Measurements from ENCODE around the gene GDPD3.

GDPD3 gene

GRCh38 chr16:30088237-30088831 is 25.0 kb downstream of the GDPD3 start:
- TF ChIP-seq CTCF (IDR thresholded peaks at IDR 0.05; ENCODE audit: insufficient read depth, low read depth, low read length, missing control alignments): no peak
- no peak for DNase-seq (ENCODE audit: low read depth)
- no peak overlapping the region for H3K4me3 ChIP-seq (ENCODE audit: low read length)

GRCh38 chr16:30087181-30087898 is 26.0 kb downstream of the GDPD3 start:
- no peak overlapping the region for H3K4me3 ChIP-seq (ENCODE audit: low read length)
- DNase-seq (ENCODE audit: low read depth): no peak
- no peak for TF ChIP-seq CTCF (IDR thresholded peaks at IDR 0.05; ENCODE audit: insufficient read depth, low read depth, low read length, missing control alignments)

- DNase-seq (ENCODE audit: low read depth): no peak
- no peak overlapping the region for H3K4me3 ChIP-seq (ENCODE audit: low read length)
- no peak for TF ChIP-seq CTCF (IDR thresholded peaks at IDR 0.05; ENCODE audit: insufficient read depth, low read depth, low read length, missing control alignments)
These were observed 26.8 kb downstream of the GDPD3 start for GRCh38 chr16:30086291-30087140.

- no peak for DNase-seq (ENCODE audit: low read depth)
- no peak overlapping the region for H3K4me3 ChIP-seq (ENCODE audit: low read length)
These were observed 27.5 kb downstream of the GDPD3 start for GRCh38 chr16:30085820-30086219.

GRCh38 chr16:30085247-30085646 is 28.1 kb downstream of the GDPD3 start:
- DNase-seq (ENCODE audit: low read depth): no peak
- TF ChIP-seq CTCF (IDR thresholded peaks at IDR 0.05; ENCODE audit: insufficient read depth, low read depth, low read length, missing control alignments): no peak
- H3K4me3 ChIP-seq (ENCODE audit: low read length): no peak overlapping the region

More at GRCh38 chr16:30085820-30086219, 27.5 kb downstream of the GDPD3 start:
- TF ChIP-seq CTCF (IDR thresholded peaks at IDR 0.05; ENCODE audit: insufficient read depth, low read depth, low read length, missing control alignments): no peak

- DNase-seq (ENCODE audit: low read depth): no peak
- no peak overlapping the region for H3K4me3 ChIP-seq (ENCODE audit: low read length)
- no peak for TF ChIP-seq CTCF (IDR thresholded peaks at IDR 0.05; ENCODE audit: insufficient read depth, low read depth, low read length, missing control alignments)
These were observed 28.5 kb downstream of the GDPD3 start for GRCh38 chr16:30084816-30085159.
